ENCODE data around the gene STPG2.

DNA sequence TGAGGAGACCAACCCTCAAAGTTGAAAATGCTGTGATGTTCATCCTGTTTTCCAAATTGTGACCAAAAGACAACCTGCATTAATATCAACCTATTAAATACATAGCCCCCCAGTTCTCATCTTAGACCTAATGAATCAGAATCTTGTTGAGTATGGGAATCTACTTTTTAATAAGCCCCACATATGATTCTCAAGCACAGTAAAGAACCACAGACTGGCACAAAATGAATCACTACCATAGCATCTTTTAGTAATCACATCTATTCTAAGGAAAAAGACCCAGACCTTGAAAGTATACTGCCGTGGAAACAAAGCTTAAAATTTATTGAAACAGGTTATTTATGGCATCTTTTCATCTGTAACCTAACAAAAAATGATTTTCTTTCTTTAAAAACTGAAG lies 152.9 kb downstream of the STPG2 start:
- TF ChIP-seq CTCF (IDR thresholded peaks at IDR 0.05) (no peak), EP300 (IDR thresholded peaks at IDR 0.05) (no peak)
